Measurements from ENCODE around the gene COBL.

- TF ChIP-seq POLR2A (IDR thresholded peaks at IDR 0.05) (no peak), CTCF (IDR thresholded peaks at IDR 0.05) (no peak)
These were observed 271.1 kb downstream of the COBL start for GRCh38 chr7:51045319-51046102.

Measured in adrenal gland (tissue), 5 donors.